Measurements from ENCODE around the gene SLC25A13. TPM values are rescaled to one million over a fixed set of nuclear protein-coding genes. Genes with fewer than 3 reads are reported as not detected.

The SLC25A13 gene
- total RNA-seq, 1 experiment from 2014 or later: 71.7 TPM

DNA sequence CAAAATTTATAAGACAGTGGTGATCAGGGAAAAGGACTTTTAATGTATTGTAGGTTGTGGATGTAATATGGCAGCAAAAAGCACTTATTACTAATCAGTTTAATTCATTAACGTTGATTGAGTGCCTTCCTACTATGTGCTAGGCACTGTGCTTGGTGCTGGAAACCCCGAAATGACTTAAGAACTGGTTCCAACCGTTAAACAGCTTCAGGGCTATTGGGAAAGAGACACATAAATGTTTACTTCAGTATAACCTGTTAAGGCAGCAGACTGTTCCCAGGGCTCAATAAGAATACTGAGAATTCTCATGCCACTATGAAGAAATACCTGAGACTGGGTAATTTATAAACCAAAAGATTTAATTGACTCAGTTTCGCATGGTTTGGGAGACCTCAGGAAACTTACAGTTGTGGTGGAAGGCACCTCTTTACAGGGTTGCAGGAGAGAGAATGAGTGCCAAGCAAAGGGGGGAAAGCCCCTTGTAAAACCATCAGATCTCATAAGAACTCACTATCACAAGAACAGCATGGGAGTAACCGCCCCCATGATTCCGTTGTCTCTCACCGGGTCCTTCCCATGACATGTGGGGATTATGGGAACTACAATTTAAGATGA, 1.1 kb upstream of the SLC25A13 start:
- Histone ChIP-seq H3K4me1 (ENCODE audit: insufficient read depth, low read length) (no peaks in the 10 kb centered on the region), H2BK20ac (ENCODE audit: low read depth, low read length, poor library complexity, severe bottlenecking) (no peak overlapping the region), H2AK5ac (ENCODE audit: insufficient read length, low read length) (no peak overlapping the region), H2BK5ac (ENCODE audit: insufficient read length, low read length) (no peak overlapping the region), H3K23me2 (ENCODE audit: insufficient read length, low read depth, low read length, poor library complexity, severe bottlenecking) (no peaks in the 10 kb centered on the region), H4K5ac (ENCODE audit: insufficient read length, low read depth, low read length) (no peak overlapping the region), H2BK120ac (ENCODE audit: low read depth, low read length, poor library complexity, severe bottlenecking) (no peak overlapping the region), H2AFZ (ENCODE audit: low read length) (no peak overlapping the region), H3K79me1 (ENCODE audit: insufficient read depth, low read depth, low read length, poor library complexity, severe bottlenecking) (no peaks in the 10 kb centered on the region), H3K9ac (ENCODE audit: extremely low read depth, insufficient read length, low read length) (no peak overlapping the region), H2BK15ac (ENCODE audit: low read depth, low read length) (no peak overlapping the region), H4K20me1 (ENCODE audit: control insufficient read depth, insufficient read depth, insufficient read length) (no peaks in the 10 kb centered on the region), H3K79me2 (ENCODE audit: insufficient read depth, low read length) (peaks cover 7% of the 10 kb centered on the region; the same call in 1 of the 2 replicates), H3K4ac (ENCODE audit: low read depth, low read length) (no peak overlapping the region), H3K18ac (ENCODE audit: insufficient read length, low read depth, low read length) (no peak overlapping the region), H4K8ac (replicated peaks; ENCODE audit: insufficient read length, low read depth, low read length) (no peak overlapping the region), H3K4me2 (ENCODE audit: insufficient read depth, insufficient read length, low read length) (no peak overlapping the region), H3K27me3 (ENCODE audit: insufficient read depth, low read length) (no peaks in the 10 kb centered on the region), H3K27ac (ENCODE audit: insufficient read length, low read depth, low read length) (no peak overlapping the region), H3K9me3 (ENCODE audit: control insufficient read depth, low read depth, low read length) (no peaks in the 10 kb centered on the region), H4K91ac (ENCODE audit: insufficient read length, low read depth, low read length) (no peak overlapping the region), H3K23ac (ENCODE audit: insufficient read length, low read depth, low read length) (no peak overlapping the region), H3K56ac (ENCODE audit: insufficient read length, low read depth, low read length) (no peak overlapping the region), H2BK12ac (ENCODE audit: insufficient read length, low read depth, low read length) (no peak overlapping the region), H3T11ph (ENCODE audit: low read length) (no peak overlapping the region), H3K14ac (ENCODE audit: insufficient read depth, low read length) (no peak overlapping the region)
- H3K9me3 Mint-ChIP-seq: 0 out of 5 replicates have a peak, but pooled peaks cover 0 to 3% of the 10 kb centered on the region in 2 experiments
- WGBS (ENCODE audit: extremely low coverage, insufficient read length, low lambda C conversion rate): no CpG with 5 or more reads among the region's 7 CpGs
- peaks cover 0 to 6% (median 0%) of the 10 kb centered on the region in 3 experiments; a peak in 3 of 7 replicates for H3K36me3 Mint-ChIP-seq (ENCODE audit: insufficient read depth in 1 of 3, low read depth in 3 of 3)
- peak overlapping the region; percentile 80; a peak in 4 of 5 replicates for H3K4me3 Mint-ChIP-seq
- peaks cover 11 to 17% of the 10 kb centered on the region in 2 experiments for H3K4me1 Mint-ChIP-seq
- H3K27me3 Mint-ChIP-seq (ENCODE audit: low read depth): peaks cover 18% of the 10 kb centered on the region
- TF ChIP-seq, protein P1, sequence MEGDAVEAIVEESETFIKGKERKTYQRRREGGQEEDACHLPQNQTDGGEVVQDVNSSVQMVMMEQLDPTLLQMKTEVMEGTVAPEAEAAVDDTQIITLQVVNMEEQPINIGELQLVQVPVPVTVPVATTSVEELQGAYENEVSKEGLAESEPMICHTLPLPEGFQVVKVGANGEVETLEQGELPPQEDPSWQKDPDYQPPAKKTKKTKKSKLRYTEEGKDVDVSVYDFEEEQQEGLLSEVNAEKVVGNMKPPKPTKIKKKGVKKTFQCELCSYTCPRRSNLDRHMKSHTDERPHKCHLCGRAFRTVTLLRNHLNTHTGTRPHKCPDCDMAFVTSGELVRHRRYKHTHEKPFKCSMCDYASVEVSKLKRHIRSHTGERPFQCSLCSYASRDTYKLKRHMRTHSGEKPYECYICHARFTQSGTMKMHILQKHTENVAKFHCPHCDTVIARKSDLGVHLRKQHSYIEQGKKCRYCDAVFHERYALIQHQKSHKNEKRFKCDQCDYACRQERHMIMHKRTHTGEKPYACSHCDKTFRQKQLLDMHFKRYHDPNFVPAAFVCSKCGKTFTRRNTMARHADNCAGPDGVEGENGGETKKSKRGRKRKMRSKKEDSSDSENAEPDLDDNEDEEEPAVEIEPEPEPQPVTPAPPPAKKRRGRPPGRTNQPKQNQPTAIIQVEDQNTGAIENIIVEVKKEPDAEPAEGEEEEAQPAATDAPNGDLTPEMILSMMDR (conservative IDR thresholded peaks at IDR 0.05): no peak
- DNase-seq: no peak
- H3K27ac Mint-ChIP-seq: no peak overlapping the region

All from H9 (cell line).